OCI-LY7 (cell line): Measurements from ENCODE around the gene AFDN. TPM values are rescaled to one million over a fixed set of nuclear protein-coding genes. Genes with fewer than 3 reads are reported as not detected.

Source experiments
- BruUV-seq: library from RNA; stranded (reverse); fragments of 400-500 nt; replicated peaks from 2 replicates; lab custom pipeline; 2021; lab: Mats Ljungman, UMichigan
- CTCF ChIA-PET: fragments of 300-600 bp; sonication (Branson Sonifier 250); formaldehyde crosslinking; loops from one replicate; lab custom pipeline; 2022; ENCODE audit warnings: antibody characterized with exemption; ENCODE audit not compliant: unreplicated experiment; lab: Charles Lee
- POLR2A ChIA-PET: fragments of 300-600 bp; sonication (Branson Sonifier 250); formaldehyde crosslinking; loops from one replicate; lab custom pipeline; 2022; ENCODE audit warnings: antibody characterized with exemption; lab: Charles Lee
- DNase-seq: peaks from one replicate; pipeline ENCODE4 v3.0.0-alpha.2; 2015; ENCODE audit warnings: low spot score
- H2AFZ ChIP-seq: fragments of 200-600 bp; sonication (generic), shearing (Covaris generic); 2 replicates; pipeline ENCODE4 v1.6.1; 2014; ENCODE audit warnings: mild to moderate bottlenecking, antibody characterized with exemption, low read length, moderate library complexity
- H3K27ac ChIP-seq: fragments of 200-600 bp; sonication (generic); 2 replicates; pipeline ENCODE4 v1.5.1; 2014; ENCODE audit warnings: mixed run types, low read depth, mild to moderate bottlenecking, moderate library complexity, low read length, inconsistent platforms; ENCODE audit not compliant: poor library complexity, severe bottlenecking
- H3K36me3 ChIP-seq: fragments of 200-600 bp; sonication (generic); 2 replicates; pipeline ENCODE4 v1.6.1; 2014; ENCODE audit warnings: mild to moderate bottlenecking, antibody characterized with exemption, low read length, moderate library complexity, mixed read lengths; ENCODE audit not compliant: insufficient read depth
- H3K4me1 ChIP-seq: fragments of 200-600 bp; sonication (generic); 2 replicates; pipeline ENCODE4 v1.5.1; 2014; ENCODE audit warnings: mild to moderate bottlenecking, low read length; ENCODE audit not compliant: insufficient read depth, poor library complexity, severe bottlenecking
- H3K4me2 ChIP-seq: fragments of 200-600 bp; sonication (generic); 2 replicates; pipeline ENCODE4 v1.6.1; 2014; ENCODE audit warnings: mild to moderate bottlenecking, low read length
- H3K4me3 ChIP-seq: fragments of 200-600 bp; sonication (generic); 2 replicates; pipeline ENCODE4 v1.5.1; 2014; ENCODE audit warnings: mild to moderate bottlenecking, low read depth, low read length; ENCODE audit not compliant: poor library complexity, severe bottlenecking
- H3K79me2 ChIP-seq: fragments of 200-600 bp; sonication (generic); 2 replicates; pipeline ENCODE4 v1.6.1; 2016; ENCODE audit warnings: low read depth, mild to moderate bottlenecking, low read length, moderate library complexity, mixed read lengths; ENCODE audit not compliant: insufficient read depth
- H3K9me2 ChIP-seq: fragments of 200-600 bp; sonication (generic); 2 replicates; pipeline ENCODE4 v1.6.1; 2016; ENCODE audit warnings: mild to moderate bottlenecking, low read length, mixed read lengths; ENCODE audit not compliant: insufficient read depth
- H3K9me3 ChIP-seq: fragments of 200-600 bp; sonication (generic); 2 replicates; pipeline ENCODE4 v1.6.1; 2014; ENCODE audit warnings: mild to moderate bottlenecking, mixed run types, low read length, mixed read lengths
- H4K20me1 ChIP-seq: fragments of 200-600 bp; sonication (generic); 2 replicates; pipeline ENCODE4 v1.6.1; 2014; ENCODE audit warnings: mild to moderate bottlenecking, antibody characterized with exemption, low read length, moderate library complexity, mixed read lengths; ENCODE audit not compliant: insufficient read depth
- EZH2phosphoT487 ChIP-seq: fragments of 200-600 bp; sonication (generic); IDR thresholded peaks from 2 replicates; pipeline ENCODE4 v1.6.1; 2018; ENCODE audit warnings: low read depth, borderline replicate concordance, mild to moderate bottlenecking, mixed run types, antibody characterized with exemption, low read length, moderate library complexity, mixed read lengths
- intact Hi-C: fragments of 100-400 bp; cut with micrococcal nuclease; formaldehyde crosslinking; loops from one replicate; pipeline ENCODE4 v1.10.0; 2022; ENCODE audit not compliant: unreplicated experiment
- total RNA-seq, 2 experiments: library from RNA; depleted of rRNA in 1 of 2; stranded (reverse); fragments of >200 nt in 1 of 2; shearing (Covaris generic) in 1 of 2; gene quantifications; 2 replicates each; pipeline ENCODE4 v1.2.3, GENCODE V29; 2014 to 2022
- TF ChIP-seq, protein P1 (sequence below): fragments of 200-600 bp; sonication (generic); conservative IDR thresholded peaks from 2 replicates; pipeline ENCODE4 v1.5.1; 2014; ENCODE audit warnings: mild to moderate bottlenecking, antibody characterized with exemption, low read length, moderate library complexity, mixed read lengths

The AFDN gene
- total RNA-seq, 2 experiments from 2014 or later = 43.6 to 71.6 TPM

DNA sequence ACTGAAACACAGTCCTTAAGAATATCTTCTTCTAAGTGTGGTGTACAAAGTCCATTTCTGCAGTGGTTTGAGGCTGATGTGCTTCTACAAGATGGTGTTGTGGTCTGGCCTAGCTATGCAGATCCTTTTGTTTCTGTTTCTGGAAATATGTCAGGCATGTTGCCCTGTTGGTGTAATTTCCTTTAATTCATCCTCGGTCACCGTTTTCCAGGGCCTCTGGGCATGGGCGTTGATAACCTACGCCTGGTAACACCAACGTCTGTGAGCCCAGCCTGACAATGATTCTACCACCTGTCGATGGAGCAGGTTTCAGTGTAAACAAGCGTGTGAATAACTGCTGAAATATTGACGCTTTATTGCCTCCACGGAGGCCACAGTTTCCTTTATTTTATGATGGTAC, 33.3 kb upstream of the AFDN start:
- Histone ChIP-seq H2AFZ (no peak overlapping the region), H3K36me3 (no peaks in the 10 kb centered on the region), H3K9me2 (no peaks in the 10 kb centered on the region), H3K4me1 (no peaks in the 10 kb centered on the region), H3K27ac (no peak overlapping the region), H3K9me3 (no peaks in the 10 kb centered on the region), H4K20me1 (no peaks in the 10 kb centered on the region), H3K4me2 (no peak overlapping the region), H3K79me2 (no peaks in the 10 kb centered on the region), H3K4me3 (no peak overlapping the region)
- BruUV-seq = no TSS peak
- intact Hi-C loops = no loop called here
- TF ChIP-seq, protein P1, sequence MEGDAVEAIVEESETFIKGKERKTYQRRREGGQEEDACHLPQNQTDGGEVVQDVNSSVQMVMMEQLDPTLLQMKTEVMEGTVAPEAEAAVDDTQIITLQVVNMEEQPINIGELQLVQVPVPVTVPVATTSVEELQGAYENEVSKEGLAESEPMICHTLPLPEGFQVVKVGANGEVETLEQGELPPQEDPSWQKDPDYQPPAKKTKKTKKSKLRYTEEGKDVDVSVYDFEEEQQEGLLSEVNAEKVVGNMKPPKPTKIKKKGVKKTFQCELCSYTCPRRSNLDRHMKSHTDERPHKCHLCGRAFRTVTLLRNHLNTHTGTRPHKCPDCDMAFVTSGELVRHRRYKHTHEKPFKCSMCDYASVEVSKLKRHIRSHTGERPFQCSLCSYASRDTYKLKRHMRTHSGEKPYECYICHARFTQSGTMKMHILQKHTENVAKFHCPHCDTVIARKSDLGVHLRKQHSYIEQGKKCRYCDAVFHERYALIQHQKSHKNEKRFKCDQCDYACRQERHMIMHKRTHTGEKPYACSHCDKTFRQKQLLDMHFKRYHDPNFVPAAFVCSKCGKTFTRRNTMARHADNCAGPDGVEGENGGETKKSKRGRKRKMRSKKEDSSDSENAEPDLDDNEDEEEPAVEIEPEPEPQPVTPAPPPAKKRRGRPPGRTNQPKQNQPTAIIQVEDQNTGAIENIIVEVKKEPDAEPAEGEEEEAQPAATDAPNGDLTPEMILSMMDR = no peak
- no peak for TF ChIP-seq EZH2phosphoT487
- ChIA-PET CTCF (no interaction called here), POLR2A (no interaction called here)
- no peak for DNase-seq

DNA sequence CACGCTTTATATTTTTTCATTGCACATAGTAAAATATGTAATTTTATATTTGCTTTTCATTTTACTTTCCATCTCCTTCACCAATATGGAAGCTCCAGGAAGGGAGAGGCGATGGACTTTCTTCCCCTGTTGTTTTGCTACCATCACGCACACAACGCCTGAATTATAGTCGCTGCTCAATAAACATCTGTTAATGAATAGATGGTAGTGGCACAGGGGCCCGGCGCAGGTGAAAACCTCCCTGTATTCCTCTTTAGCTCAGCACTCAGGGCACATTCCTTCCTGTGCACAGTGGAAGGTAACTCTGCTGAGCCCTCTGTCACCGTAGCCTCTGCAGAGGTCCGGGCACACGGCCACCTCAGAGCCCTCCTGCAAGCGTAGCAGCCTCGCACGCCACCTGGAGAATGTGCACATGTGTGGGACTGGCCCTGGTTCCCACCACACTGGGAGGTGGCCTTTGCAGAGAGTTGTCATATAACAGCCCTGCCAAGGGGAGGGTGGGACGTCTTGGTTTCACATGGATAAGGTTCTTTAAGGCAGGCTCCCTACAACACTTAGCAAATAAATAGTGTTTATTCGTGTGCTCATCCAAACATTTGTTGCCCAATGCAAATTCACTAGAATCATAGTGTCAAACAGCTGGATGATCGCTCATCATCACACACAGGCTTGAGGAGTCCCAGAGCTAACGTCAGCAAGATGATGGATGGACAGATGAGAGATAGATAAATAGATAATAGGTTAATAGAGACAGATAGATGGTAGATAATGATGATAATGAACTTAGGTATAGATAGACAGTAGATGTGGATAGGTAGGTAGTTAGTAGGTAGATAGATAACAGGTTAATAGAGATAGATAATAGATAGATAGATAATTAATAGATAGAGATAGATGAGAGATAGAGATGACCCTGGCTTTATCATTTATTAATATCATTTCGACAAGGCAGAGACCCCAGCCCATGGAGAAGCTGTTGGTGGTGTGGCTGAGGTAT, 32.3 kb upstream of the AFDN start:
- TF ChIP-seq, protein P1 = no peak
- TF ChIP-seq EZH2phosphoT487 = no peak
- Histone ChIP-seq H3K4me1 (no peaks in the 10 kb centered on the region), H3K9me3 (no peaks in the 10 kb centered on the region), H3K9me2 (no peaks in the 10 kb centered on the region), H4K20me1 (no peaks in the 10 kb centered on the region), H3K79me2 (no peaks in the 10 kb centered on the region), H3K4me3 (no peak overlapping the region), H2AFZ (no peak overlapping the region), H3K4me2 (no peak overlapping the region), H3K36me3 (no peaks in the 10 kb centered on the region), H3K27ac (no peak overlapping the region)
- no peak for DNase-seq
- intact Hi-C loops = no loop called here
- BruUV-seq = no TSS peak
- ChIA-PET CTCF (no interaction called here), POLR2A (interaction anchor here (0.6 to 1.5 kb wide), 3 partner anchors 14 to 19 kb away, joined by 3 to 6 read pairs (median 3); no protein-coding TSS in a partner anchor)
